BE2C (cell line): ENCODE results near the gene FAP. TPM values are rescaled to one million over a fixed set of nuclear protein-coding genes. Genes with fewer than 3 reads are reported as not detected.

ENCODE experiments used
- DNase-seq: peaks from one replicate; pipeline ENCODE4 v3.0.0-alpha.2; 2020
- H3K27me3 ChIP-seq: fragments of 250-450 bp; sonication (Bioruptor Pico); 2 replicates; pipeline ENCODE4 v1.5.1; 2020; ENCODE audit warnings: mild to moderate bottlenecking
- H3K36me3 ChIP-seq: fragments of 250-450 bp; sonication (Bioruptor Pico); 2 replicates; pipeline ENCODE4 v1.5.1; 2020; ENCODE audit warnings: mild to moderate bottlenecking
- H3K4me1 ChIP-seq: fragments of 250-450 bp; sonication (Bioruptor Pico); 2 replicates; pipeline ENCODE4 v1.5.1; 2020
- H3K4me3 ChIP-seq: 2 replicates; pipeline ENCODE4 v1.5.1; 2011; ENCODE audit warnings: low read depth, low read length
- H3K9me3 ChIP-seq: fragments of 250-450 bp; sonication (Bioruptor Pico); 2 replicates; pipeline ENCODE4 v1.5.1; 2020
- polyA plus RNA-seq: library from polyadenylated mRNA; unstranded; fragments of >200 nt; gene quantifications from one replicate; pipeline ENCODE4 v1.2.1, GENCODE V29; 2012; ENCODE audit warnings: low read depth, missing spikeins; ENCODE audit not compliant: insufficient read length, insufficient read depth
- TF ChIP-seq, protein P1 (sequence below): IDR thresholded peaks from 2 replicates; pipeline ENCODE4 v1.5.1; 2012; ENCODE audit warnings: mild to moderate bottlenecking, low read depth, low read length

Gene FAP, protein sequence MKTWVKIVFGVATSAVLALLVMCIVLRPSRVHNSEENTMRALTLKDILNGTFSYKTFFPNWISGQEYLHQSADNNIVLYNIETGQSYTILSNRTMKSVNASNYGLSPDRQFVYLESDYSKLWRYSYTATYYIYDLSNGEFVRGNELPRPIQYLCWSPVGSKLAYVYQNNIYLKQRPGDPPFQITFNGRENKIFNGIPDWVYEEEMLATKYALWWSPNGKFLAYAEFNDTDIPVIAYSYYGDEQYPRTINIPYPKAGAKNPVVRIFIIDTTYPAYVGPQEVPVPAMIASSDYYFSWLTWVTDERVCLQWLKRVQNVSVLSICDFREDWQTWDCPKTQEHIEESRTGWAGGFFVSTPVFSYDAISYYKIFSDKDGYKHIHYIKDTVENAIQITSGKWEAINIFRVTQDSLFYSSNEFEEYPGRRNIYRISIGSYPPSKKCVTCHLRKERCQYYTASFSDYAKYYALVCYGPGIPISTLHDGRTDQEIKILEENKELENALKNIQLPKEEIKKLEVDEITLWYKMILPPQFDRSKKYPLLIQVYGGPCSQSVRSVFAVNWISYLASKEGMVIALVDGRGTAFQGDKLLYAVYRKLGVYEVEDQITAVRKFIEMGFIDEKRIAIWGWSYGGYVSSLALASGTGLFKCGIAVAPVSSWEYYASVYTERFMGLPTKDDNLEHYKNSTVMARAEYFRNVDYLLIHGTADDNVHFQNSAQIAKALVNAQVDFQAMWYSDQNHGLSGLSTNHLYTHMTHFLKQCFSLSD
- polyA plus RNA-seq = not detected

DNA sequence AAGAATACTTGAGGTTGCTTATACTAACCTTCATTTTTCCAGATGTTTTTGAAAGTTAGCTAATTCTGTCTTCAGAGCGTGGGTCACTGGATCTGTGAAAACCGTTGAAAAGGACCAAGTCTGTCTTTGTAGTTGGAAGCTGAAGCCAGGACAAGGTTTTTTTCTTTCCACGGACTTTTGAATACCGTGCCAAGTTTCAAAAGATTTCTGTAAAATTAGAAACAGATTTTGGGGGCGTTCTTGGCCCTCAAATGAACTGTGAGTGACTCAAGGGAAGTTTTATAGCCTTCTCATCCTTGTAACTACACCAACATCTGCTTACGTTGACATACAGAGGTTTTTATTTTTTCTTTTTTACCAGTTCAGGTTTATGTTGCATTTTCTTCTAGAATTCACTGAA, at the start of gene FAP:
TSS of gene FAP (minus strand) at position 152 of the 400 bp plus-strand sequence. CDS start at position 34, 118 bp downstream.
- no peaks in the 10 kb centered on the region for H3K9me3 ChIP-seq
- DNase-seq = no peak
- H3K4me1 ChIP-seq = no peaks in the 10 kb centered on the region
- TF ChIP-seq, protein P1, sequence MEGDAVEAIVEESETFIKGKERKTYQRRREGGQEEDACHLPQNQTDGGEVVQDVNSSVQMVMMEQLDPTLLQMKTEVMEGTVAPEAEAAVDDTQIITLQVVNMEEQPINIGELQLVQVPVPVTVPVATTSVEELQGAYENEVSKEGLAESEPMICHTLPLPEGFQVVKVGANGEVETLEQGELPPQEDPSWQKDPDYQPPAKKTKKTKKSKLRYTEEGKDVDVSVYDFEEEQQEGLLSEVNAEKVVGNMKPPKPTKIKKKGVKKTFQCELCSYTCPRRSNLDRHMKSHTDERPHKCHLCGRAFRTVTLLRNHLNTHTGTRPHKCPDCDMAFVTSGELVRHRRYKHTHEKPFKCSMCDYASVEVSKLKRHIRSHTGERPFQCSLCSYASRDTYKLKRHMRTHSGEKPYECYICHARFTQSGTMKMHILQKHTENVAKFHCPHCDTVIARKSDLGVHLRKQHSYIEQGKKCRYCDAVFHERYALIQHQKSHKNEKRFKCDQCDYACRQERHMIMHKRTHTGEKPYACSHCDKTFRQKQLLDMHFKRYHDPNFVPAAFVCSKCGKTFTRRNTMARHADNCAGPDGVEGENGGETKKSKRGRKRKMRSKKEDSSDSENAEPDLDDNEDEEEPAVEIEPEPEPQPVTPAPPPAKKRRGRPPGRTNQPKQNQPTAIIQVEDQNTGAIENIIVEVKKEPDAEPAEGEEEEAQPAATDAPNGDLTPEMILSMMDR = no peak
- H3K27me3 ChIP-seq = no peaks in the 10 kb centered on the region
- no peak within 1 kb of the TSS for H3K4me3 ChIP-seq
- H3K36me3 ChIP-seq = no peaks in the 10 kb centered on the region

DNA sequence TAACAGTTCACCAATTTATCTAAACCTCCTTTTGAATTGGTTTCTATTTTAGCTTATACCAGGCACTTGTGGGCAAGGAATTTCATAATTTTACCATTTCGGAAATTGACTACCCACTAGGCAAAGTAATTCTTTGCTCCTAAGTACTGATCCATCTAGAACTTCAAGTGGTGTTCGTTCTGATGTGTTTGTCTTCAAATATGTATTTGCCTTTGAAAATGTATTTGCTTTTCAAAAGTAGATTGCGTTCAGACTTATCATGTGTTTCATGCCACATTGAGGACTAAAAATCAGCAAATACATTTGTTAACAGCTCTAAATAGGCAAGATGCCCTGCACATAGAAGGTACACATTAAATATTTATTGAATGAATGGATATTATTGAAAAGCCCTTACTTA, 48.5 kb upstream of the FAP start:
- no peaks in the 10 kb centered on the region for H3K27me3 ChIP-seq
- no peaks in the 10 kb centered on the region for H3K36me3 ChIP-seq
- no peak overlapping the region for H3K4me3 ChIP-seq
- H3K9me3 ChIP-seq = no peaks in the 10 kb centered on the region
- no peaks in the 10 kb centered on the region for H3K4me1 ChIP-seq
- TF ChIP-seq, protein P1 = no peak
- no peak for DNase-seq

DNA sequence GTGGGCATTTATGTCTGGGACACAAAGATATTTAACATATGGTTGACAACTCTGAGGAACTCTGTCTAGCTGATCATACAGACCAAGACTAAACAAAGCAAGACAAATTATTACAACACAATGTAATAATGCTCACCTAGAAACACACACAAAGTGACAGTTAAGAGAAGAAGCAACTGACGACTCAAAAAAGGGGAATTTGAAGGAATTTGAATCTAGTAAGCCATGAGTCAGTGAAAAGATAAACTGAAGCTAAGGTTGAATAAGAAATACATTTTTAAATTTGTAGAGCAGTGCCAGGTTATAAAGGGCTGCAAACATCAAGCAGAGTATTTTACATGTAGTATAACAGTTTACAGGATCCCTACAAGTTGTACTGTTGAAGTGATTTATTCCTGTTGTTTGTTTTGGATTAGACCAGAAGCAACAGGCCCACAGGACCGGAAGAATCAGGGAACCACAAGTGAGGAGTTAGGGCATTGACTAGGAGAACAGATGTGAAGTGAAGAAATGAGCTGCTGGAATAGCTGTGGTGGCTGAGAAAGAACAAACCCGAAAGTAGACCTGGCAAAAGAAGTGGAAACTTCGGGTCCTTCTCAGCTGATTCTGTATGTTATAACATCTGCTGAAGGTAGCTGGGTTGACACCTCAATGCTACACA, 39.6 kb upstream of the FAP start:
- H3K4me1 ChIP-seq = no peaks in the 10 kb centered on the region
- DNase-seq = no peak
- H3K9me3 ChIP-seq = no peaks in the 10 kb centered on the region
- no peaks in the 10 kb centered on the region for H3K27me3 ChIP-seq
- no peaks in the 10 kb centered on the region for H3K36me3 ChIP-seq
- no peak overlapping the region for H3K4me3 ChIP-seq
- TF ChIP-seq, protein P1 = no peak

DNA sequence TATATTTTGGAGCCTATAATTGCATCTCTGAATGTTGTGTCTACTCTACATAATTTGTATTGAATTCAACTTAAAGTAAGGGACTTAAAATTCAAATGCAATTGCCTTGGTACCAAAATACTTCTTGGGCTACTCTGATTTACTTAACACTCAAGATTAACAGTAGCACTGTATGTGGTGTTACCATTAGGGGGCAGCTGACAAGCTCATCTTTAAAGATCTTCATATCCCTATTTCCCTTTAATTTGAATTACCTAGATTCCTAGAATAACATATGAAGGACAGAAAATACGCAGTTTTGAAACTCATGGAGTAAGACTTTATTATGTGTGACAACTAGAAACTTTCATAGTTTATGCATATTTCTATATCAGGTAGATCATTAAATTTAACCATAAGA, 37.4 kb upstream of the FAP start:
- Histone ChIP-seq H3K9me3 (no peaks in the 10 kb centered on the region), H3K4me3 (no peak overlapping the region), H3K27me3 (no peaks in the 10 kb centered on the region), H3K4me1 (no peaks in the 10 kb centered on the region), H3K36me3 (no peaks in the 10 kb centered on the region)
- TF ChIP-seq, protein P1 = no peak
- no peak for DNase-seq

GRCh38 chr2:162277381-162277780, 34.1 kb upstream of the FAP start:
- Histone ChIP-seq H3K36me3 (no peaks in the 10 kb centered on the region), H3K4me3 (no peak overlapping the region), H3K9me3 (no peaks in the 10 kb centered on the region), H3K27me3 (no peaks in the 10 kb centered on the region), H3K4me1 (no peaks in the 10 kb centered on the region)
- no peak for DNase-seq
- TF ChIP-seq, protein P1 = no peak
